ENCODE measurements around the gene AAMP.
"Not testable (repeated sequence)": the region's sequence is repeated elsewhere in the genome, so short reads cannot be mapped to it uniquely, and the experiment has no call there.

Gene AAMP

DNA sequence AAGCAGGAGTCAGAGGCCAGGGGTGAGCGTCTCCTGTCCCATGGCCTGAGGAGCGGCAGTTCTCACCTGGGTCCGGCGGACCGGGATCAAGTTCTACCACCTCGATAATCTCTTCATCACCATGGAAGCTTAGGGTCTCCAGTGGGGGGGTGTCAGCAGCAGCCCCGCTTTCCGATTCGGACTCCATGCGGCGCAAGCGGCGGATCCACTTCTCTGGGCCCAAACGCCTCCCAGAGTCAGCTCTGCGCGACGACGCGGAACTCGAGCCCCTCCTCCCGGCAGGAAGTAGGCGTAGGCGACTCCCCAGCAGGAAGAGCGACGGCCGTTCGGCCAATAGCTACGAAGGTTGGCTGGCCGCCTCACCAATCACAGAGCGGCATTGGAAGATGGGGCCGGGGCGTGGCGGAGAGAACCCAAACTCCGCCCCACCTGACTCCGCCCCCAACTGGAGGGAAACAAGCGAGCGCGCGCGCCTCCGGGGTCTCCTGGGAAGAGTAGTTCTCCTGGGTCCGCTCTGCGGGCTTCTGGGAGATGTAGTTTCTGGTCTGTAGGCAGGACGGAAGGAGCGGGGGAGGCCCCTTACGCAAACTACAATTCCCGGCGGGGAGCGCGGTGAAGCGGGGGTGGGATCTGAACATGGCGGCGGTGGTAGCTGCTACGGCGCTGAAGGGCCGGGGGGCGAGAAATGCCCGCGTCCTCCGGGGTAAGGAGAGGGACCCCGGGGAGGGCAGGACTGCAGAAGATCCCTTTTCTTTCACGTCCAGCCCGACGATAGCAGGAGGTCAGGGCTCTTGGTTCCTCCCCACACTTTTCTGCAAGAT, at the start of gene AAMP, which contains the start of gene PNKD:
AAMP (minus strand) TSS at position 238 of the 821 bp plus-strand sequence; CDS start at position 187, 51 bp downstream.
PNKD (plus strand) TSS at position 620 of the 821 bp plus-strand sequence; CDS start at position 637, 17 bp downstream.
- H3K4me1 Mint-ChIP-seq (ENCODE audit: low read depth) = peaks cover 48% of the 10 kb centered on the region
- H3K36me3 Mint-ChIP-seq (ENCODE audit: low read depth) = peaks cover 80% of the 10 kb centered on the region
- H3K4me3 Mint-ChIP-seq = peak within 1 kb of the TSS; percentile 90
- no peaks in the 10 kb centered on the region for H3K27me3 Mint-ChIP-seq
- peak within 1 kb of the TSS; percentile 97 for H3K27ac Mint-ChIP-seq
- DNase-seq = peak; percentile 100
- no peaks in the 10 kb centered on the region for H3K9me3 Mint-ChIP-seq

- H3K9me3 Mint-ChIP-seq = no peaks in the 10 kb centered on the region
- H3K27ac Mint-ChIP-seq = no peak overlapping the region
- no peak overlapping the region for H3K4me3 Mint-ChIP-seq
- peaks cover 38% of the 10 kb centered on the region for H3K4me1 Mint-ChIP-seq (ENCODE audit: low read depth)
- H3K36me3 Mint-ChIP-seq (ENCODE audit: low read depth) = no peaks in the 10 kb centered on the region
- no peak for DNase-seq
- H3K27me3 Mint-ChIP-seq = no peaks in the 10 kb centered on the region
Measured at GRCh38 chr2:218318241-218318640, 48.3 kb upstream of the AAMP start.

- H3K4me3 Mint-ChIP-seq = no peak overlapping the region
- no peaks in the 10 kb centered on the region for H3K9me3 Mint-ChIP-seq
- H3K4me1 Mint-ChIP-seq (ENCODE audit: low read depth) = peaks cover 38% of the 10 kb centered on the region
- no peak overlapping the region for H3K27ac Mint-ChIP-seq
- H3K27me3 Mint-ChIP-seq = no peaks in the 10 kb centered on the region
- no peak for DNase-seq
- H3K36me3 Mint-ChIP-seq (ENCODE audit: low read depth) = no peaks in the 10 kb centered on the region
Measured at GRCh38 chr2:218317835-218318234, 47.9 kb upstream of the AAMP start.

- H3K4me3 Mint-ChIP-seq = no peak overlapping the region
- H3K27me3 Mint-ChIP-seq = no peaks in the 10 kb centered on the region
- H3K4me1 Mint-ChIP-seq (ENCODE audit: low read depth) = peaks cover 33% of the 10 kb centered on the region
Measured at GRCh38 chr2:218317303-218317630, 47.3 kb upstream of the AAMP start.

GRCh38 chr2:218315397-218315796, 45.5 kb upstream of the AAMP start:
- Mint-ChIP-seq H3K4me1 (ENCODE audit: low read depth) (peaks cover 29% of the 10 kb centered on the region), H3K27me3 (no peaks in the 10 kb centered on the region), H3K27ac (no peak overlapping the region), H3K4me3 (no peak overlapping the region), H3K36me3 (ENCODE audit: low read depth) (no peaks in the 10 kb centered on the region), H3K9me3 (no peaks in the 10 kb centered on the region)
- no peak for DNase-seq

More at GRCh38 chr2:218317303-218317630, 47.3 kb upstream of the AAMP start:
- DNase-seq = no peak
- peak overlapping the region; percentile 50 for H3K27ac Mint-ChIP-seq
- H3K36me3 Mint-ChIP-seq (ENCODE audit: low read depth) = no peaks in the 10 kb centered on the region
- H3K9me3 Mint-ChIP-seq = no peaks in the 10 kb centered on the region

DNA sequence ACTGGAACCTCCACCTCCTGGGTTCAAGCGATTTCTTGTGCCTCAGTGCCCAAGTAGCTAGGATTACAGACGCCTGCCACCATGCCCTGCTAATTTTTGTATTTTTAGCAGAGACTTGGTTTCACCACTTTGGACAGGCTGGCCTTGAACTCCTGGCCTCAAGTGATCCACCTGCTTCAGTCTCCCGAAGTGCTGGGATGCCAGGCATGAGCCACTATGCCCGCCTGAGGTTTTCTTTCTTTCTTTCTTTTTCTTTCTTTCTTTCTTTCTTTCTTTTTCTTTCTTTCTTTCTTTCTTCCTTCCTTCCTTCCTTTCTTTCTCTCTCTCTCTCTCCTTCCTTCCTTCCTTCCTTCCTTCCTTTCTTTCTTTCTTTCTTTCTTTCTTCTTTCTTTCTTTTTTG, 44.8 kb upstream of the AAMP start:
- H3K4me3 Mint-ChIP-seq; DNase-seq; H3K9me3 Mint-ChIP-seq; H3K27me3 Mint-ChIP-seq; H3K36me3 Mint-ChIP-seq (ENCODE audit: low read depth); H3K27ac Mint-ChIP-seq: not testable (repeated sequence)
- H3K4me1 Mint-ChIP-seq (ENCODE audit: low read depth) = peaks cover 29% of the 10 kb centered on the region

- Mint-ChIP-seq H3K9me3 (no peaks in the 10 kb centered on the region), H3K4me1 (ENCODE audit: low read depth) (peaks cover 28% of the 10 kb centered on the region), H3K36me3 (ENCODE audit: low read depth) (no peaks in the 10 kb centered on the region), H3K27ac (no peak overlapping the region), H3K27me3 (no peaks in the 10 kb centered on the region), H3K4me3 (no peak overlapping the region)
- no peak for DNase-seq
Measured at GRCh38 chr2:218313356-218313755, 43.4 kb upstream of the AAMP start.

DNA sequence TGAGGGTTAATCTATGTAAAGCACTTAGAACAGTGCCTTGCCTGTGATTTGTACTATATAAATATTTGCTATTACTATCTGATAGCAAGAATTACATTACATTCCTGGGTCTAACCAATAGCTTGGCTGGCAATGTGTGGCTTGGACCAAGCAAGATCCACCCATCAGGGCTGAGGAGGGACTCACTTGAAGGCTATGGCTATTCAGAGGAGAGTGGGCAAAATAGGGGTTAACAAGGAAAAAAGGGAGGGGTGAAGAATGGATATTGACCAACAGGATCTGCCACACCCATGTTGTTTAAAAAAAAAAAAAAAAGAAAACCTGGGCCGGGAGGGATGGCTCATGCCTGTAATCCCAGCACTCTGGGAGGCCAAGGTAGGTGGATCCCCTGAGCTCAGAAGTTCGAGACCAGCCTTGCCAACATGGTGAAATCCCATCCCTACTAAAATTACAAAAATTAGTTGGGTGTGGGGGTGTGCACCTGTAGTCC, 42.4 kb upstream of the AAMP start:
- Mint-ChIP-seq H3K36me3 (ENCODE audit: low read depth) (no peaks in the 10 kb centered on the region), H3K9me3 (no peaks in the 10 kb centered on the region), H3K4me1 (ENCODE audit: low read depth) (peaks cover 23% of the 10 kb centered on the region), H3K27me3 (no peaks in the 10 kb centered on the region), H3K27ac (no peak overlapping the region), H3K4me3 (no peak overlapping the region)
- DNase-seq = no peak

DNA sequence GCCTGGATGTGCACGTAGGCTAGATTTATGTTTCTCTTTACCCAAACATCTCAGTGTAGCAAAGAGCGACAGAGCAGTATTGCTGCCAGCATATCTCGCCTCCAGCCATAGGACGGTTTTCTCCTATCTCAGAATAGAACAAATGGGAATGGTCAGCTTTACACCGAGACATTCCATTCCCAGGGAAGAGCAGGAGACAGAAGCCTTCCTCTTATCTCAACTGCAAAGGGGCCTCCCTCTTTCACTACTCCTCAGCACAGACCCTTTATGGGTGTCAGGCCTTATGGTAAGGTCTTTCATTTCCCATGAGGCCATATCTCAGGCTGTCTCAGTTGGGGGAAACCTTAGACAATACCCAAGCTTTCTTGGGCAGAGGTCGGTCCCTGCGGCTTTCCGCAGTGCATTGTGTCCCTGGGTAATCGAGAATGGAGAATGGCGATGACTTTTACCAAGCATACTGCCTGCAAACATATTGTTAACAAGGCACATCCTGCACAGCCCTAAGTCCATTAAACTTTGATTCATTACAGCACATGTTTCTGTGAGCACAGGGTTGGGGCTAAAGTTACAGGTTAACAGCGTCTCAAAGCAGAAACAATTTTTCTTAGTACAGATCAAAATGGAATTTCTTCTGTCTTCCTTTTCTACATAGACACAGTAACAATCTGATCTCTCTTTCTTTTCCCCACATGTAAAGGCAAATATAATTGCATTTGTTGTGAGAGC, 41.8 kb upstream of the AAMP start:
- H3K27me3 Mint-ChIP-seq; H3K4me3 Mint-ChIP-seq; DNase-seq; H3K9me3 Mint-ChIP-seq; H3K27ac Mint-ChIP-seq; H3K36me3 Mint-ChIP-seq (ENCODE audit: low read depth): not testable (repeated sequence)
- H3K4me1 Mint-ChIP-seq (ENCODE audit: low read depth) = peaks cover 17% of the 10 kb centered on the region

GRCh38 chr2:218310853-218311540, 41.1 kb upstream of the AAMP start:
- Mint-ChIP-seq H3K4me1 (ENCODE audit: low read depth) (peaks cover 10% of the 10 kb centered on the region), H3K9me3 (no peaks in the 10 kb centered on the region), H3K27me3 (no peaks in the 10 kb centered on the region), H3K27ac (no peak overlapping the region), H3K4me3 (no peak overlapping the region), H3K36me3 (ENCODE audit: low read depth) (no peaks in the 10 kb centered on the region)
- DNase-seq = no peak

DNA sequence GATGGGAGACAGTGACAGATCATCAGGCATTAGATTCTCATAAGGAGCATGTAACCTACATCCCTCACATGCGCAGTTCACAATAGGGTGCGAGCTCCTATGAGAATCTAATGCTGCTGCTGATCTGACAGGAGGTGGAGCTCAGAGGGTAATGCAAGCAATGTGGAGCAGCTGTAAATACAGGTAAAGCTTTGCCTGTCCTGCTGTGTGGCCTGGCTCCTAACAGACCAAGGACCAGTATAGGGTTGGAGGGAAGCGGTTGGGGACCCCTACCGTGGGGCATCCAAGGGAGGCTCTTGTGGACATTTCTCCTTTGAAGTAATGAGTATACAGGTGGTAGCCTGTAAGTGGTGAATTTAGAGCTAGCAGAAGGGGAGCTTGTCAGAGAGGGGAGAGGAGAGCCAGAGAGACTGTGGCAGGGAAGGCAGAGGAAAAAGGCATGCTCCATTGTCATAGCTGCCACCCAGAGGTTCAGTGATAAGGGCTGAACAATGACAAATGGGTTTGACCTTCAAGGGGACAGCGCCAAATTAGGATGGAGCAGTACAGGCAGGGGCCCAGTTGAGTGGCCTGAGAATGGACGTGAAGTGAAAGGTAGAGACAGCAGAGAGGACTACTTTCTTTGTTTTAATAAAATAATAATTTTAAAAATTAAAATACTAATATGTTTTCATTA, 37.6 kb upstream of the AAMP start:
- H3K4me1 Mint-ChIP-seq (ENCODE audit: low read depth) = peaks cover 4% of the 10 kb centered on the region
- H3K36me3 Mint-ChIP-seq (ENCODE audit: low read depth) = no peaks in the 10 kb centered on the region
- H3K27me3 Mint-ChIP-seq = no peaks in the 10 kb centered on the region
- no peaks in the 10 kb centered on the region for H3K9me3 Mint-ChIP-seq
- H3K27ac Mint-ChIP-seq = no peak overlapping the region
- no peak overlapping the region for H3K4me3 Mint-ChIP-seq
- DNase-seq = no peak

DNA sequence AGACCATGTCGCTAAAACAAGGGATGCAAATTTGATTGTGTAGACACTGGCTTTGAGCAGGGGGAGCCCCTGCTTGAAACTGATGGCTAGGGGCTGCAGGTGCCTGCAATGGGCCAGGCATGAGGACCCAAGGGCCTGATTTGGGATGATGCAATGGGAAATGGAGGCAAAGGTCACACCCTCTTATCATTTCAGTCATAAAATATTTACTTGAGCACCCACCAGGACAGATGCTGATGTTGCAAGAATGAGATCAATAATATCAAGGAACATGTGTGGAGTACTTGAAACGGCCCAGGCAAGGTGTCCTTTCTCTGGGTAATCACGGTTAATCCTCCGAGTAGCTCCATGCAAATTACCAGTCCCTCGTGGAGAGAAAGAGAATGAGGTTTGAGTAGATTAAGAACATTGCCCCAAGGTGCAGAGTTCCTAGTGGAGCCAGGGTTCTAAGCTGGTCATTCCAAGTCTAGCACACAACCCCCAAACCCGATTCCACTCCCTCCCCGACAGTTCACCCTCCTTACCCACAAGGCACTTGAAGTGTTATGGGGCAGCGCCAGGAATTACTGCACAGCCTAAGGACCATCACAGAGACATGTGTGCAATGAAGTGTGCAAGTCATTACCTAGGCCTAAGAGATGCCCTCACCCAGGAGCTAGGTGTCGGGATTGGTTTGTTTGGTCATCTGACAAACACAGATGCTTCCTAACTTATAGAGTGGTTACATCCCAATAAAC, 36.4 kb upstream of the AAMP start:
- no peaks in the 10 kb centered on the region for H3K36me3 Mint-ChIP-seq (ENCODE audit: low read depth)
- no peaks in the 10 kb centered on the region for H3K27me3 Mint-ChIP-seq
- H3K4me1 Mint-ChIP-seq (ENCODE audit: low read depth) = peaks cover 5% of the 10 kb centered on the region
- H3K27ac Mint-ChIP-seq = no peak overlapping the region
- DNase-seq = no peak
- H3K9me3 Mint-ChIP-seq = no peaks in the 10 kb centered on the region
- H3K4me3 Mint-ChIP-seq = no peak overlapping the region

- Mint-ChIP-seq H3K27ac (no peak overlapping the region), H3K27me3 (no peaks in the 10 kb centered on the region)
Measured at GRCh38 chr2:218305383-218305782, 35.4 kb upstream of the AAMP start.

More at GRCh38 chr2:218305383-218305782, 35.4 kb upstream of the AAMP start:
- H3K36me3 Mint-ChIP-seq (ENCODE audit: low read depth) = no peaks in the 10 kb centered on the region
- H3K4me1 Mint-ChIP-seq (ENCODE audit: low read depth) = peaks cover 8% of the 10 kb centered on the region
- DNase-seq = no peak
- H3K9me3 Mint-ChIP-seq = no peaks in the 10 kb centered on the region
- H3K4me3 Mint-ChIP-seq = no peak overlapping the region
